IMR-90 (cell line): ENCODE measurements around the gene KRTAP4-3. TPM values are rescaled to one million over a fixed set of nuclear protein-coding genes. Genes with fewer than 3 reads are reported as not detected.

ENCODE experiments used
- ATAC-seq: fragments of 200-7000 bp; cut with Tn5 transposase; 2 replicates; pipeline ENCODE4 v1.9.1; 2020; ENCODE audit warnings: low read depth, mild to moderate bottlenecking, moderate library complexity
- BruUV-seq: library from RNA; stranded (reverse); fragments of 400-500 nt; replicated peaks from 2 replicates; lab custom pipeline; 2021; lab: Mats Ljungman, UMichigan
- CTCF ChIA-PET: fragments of 300-600 bp; formaldehyde crosslinking; extraction: SDS; loops from one replicate; lab custom pipeline; 2021; ENCODE audit warnings: antibody characterized with exemption; lab: Yijun Ruan, JAX
- POLR2A ChIA-PET: fragments of 300-600 bp; sonication (Branson Sonifier 250); formaldehyde crosslinking; loops from one replicate; lab custom pipeline; 2022; ENCODE audit warnings: antibody characterized with exemption; ENCODE audit not compliant: unreplicated experiment; lab: Charles Lee
- DNase-seq: peaks from one replicate; pipeline ENCODE4 v3.0.0; 2013
- H2AFZ ChIP-seq: replicated peaks from 2 replicates; pipeline ENCODE3; 2013; ENCODE audit warnings: low read length, mild to moderate bottlenecking; ENCODE audit not compliant: poor library complexity
- H2AK5ac ChIP-seq: 2 replicates; pipeline ENCODE4 v1.6.1; 2013; ENCODE audit warnings: low read depth, low read length, inconsistent platforms
- H2AK9ac ChIP-seq: replicated peaks from 2 replicates; pipeline ENCODE3; 2013; ENCODE audit warnings: mild to moderate bottlenecking, low read depth, low read length, moderate library complexity; ENCODE audit not compliant: poor library complexity
- H2BK120ac ChIP-seq: 2 replicates; pipeline ENCODE4 v1.6.1; 2013; ENCODE audit warnings: low read depth, low read length, inconsistent platforms
- H2BK15ac ChIP-seq: 3 replicates; pipeline ENCODE4 v1.6.1; 2013; ENCODE audit warnings: low read depth, low read length, inconsistent platforms
- H2BK20ac ChIP-seq: 2 replicates; pipeline ENCODE4 v1.6.1; 2013; ENCODE audit warnings: low read depth, mild to moderate bottlenecking, inconsistent platforms, low read length, moderate library complexity
- H2BK5ac ChIP-seq: 2 replicates; pipeline ENCODE4 v1.6.1; 2013; ENCODE audit warnings: mild to moderate bottlenecking, low read depth, low read length, inconsistent platforms; ENCODE audit not compliant: poor library complexity, severe bottlenecking
- H3K14ac ChIP-seq: replicated peaks from 2 replicates; pipeline ENCODE4 v1.6.1; 2013; ENCODE audit warnings: low read depth, low read length, inconsistent platforms
- H3K18ac ChIP-seq: 2 replicates; pipeline ENCODE4 v1.6.1; 2013; ENCODE audit warnings: low read depth, low read length, control low read depth
- H3K23ac ChIP-seq: 2 replicates; pipeline ENCODE4 v1.6.1; 2013; ENCODE audit warnings: low read depth, low read length, inconsistent platforms
- H3K27ac ChIP-seq: 2 replicates; pipeline ENCODE4 v1.5.1; 2013; ENCODE audit warnings: mild to moderate bottlenecking, control low read depth, low read length; ENCODE audit not compliant: insufficient read depth
- H3K27me3 ChIP-seq: 2 replicates; pipeline ENCODE4 v1.6.1; 2013; ENCODE audit warnings: low read length; ENCODE audit not compliant: control insufficient read depth, insufficient read depth
- H3K36me3 ChIP-seq: 2 replicates; pipeline ENCODE4 v1.6.1; 2013; ENCODE audit warnings: low read length, mixed read lengths; ENCODE audit not compliant: control insufficient read depth, insufficient read depth
- H3K4ac ChIP-seq: 2 replicates; pipeline ENCODE4 v1.6.1; 2013; ENCODE audit warnings: low read depth, low read length, inconsistent platforms
- H3K4me1 ChIP-seq: 2 replicates; pipeline ENCODE4 v1.6.1; 2013; ENCODE audit warnings: low read length, mixed read lengths; ENCODE audit not compliant: control insufficient read depth, insufficient read depth
- H3K4me2 ChIP-seq: 2 replicates; pipeline ENCODE4 v1.6.1; 2013; ENCODE audit warnings: low read depth, mild to moderate bottlenecking, control low read depth, low read length, moderate library complexity
- H3K4me3 ChIP-seq: 2 replicates; pipeline ENCODE4 v1.5.1; 2013; ENCODE audit warnings: low read depth, mild to moderate bottlenecking, control low read depth, low read length, moderate library complexity; ENCODE audit not compliant: insufficient read depth
- H3K56ac ChIP-seq: 2 replicates; pipeline ENCODE4 v1.6.1; 2013; ENCODE audit warnings: low read length, inconsistent platforms; ENCODE audit not compliant: insufficient read depth; ENCODE audit errors: extremely low read depth
- H3K79me1 ChIP-seq, 2 experiments: 2 replicates each; pipeline ENCODE4 v1.6.1; 2013; ENCODE audit warnings: low read length in 2 of 2, inconsistent platforms in 1 of 2, low read depth in 1 of 2
- H3K9ac ChIP-seq: 2 replicates; pipeline ENCODE4 v1.6.1; 2013; ENCODE audit warnings: low read depth, low read length, control low read depth
- H3K9me1 ChIP-seq: 2 replicates; pipeline ENCODE4 v1.6.1; 2013; ENCODE audit warnings: low read length, inconsistent platforms; ENCODE audit not compliant: insufficient read depth
- H3K9me3 ChIP-seq: 2 replicates; pipeline ENCODE4 v1.6.1; 2013; ENCODE audit warnings: low read length; ENCODE audit not compliant: control insufficient read depth, insufficient read depth
- H4K20me1 ChIP-seq: 2 replicates; pipeline ENCODE4 v1.6.1; 2013; ENCODE audit warnings: low read length, inconsistent platforms; ENCODE audit not compliant: insufficient read depth
- H4K5ac ChIP-seq: 2 replicates; pipeline ENCODE4 v1.6.1; 2013; ENCODE audit warnings: mild to moderate bottlenecking, low read depth, low read length, control low read depth
- H4K8ac ChIP-seq, 2 experiments: 2 replicates each; pipeline ENCODE4 v1.6.1; 2013; ENCODE audit warnings: low read depth in 2 of 2, low read length in 2 of 2, control low read depth in 1 of 2, inconsistent platforms in 1 of 2
- H4K91ac ChIP-seq: 2 replicates; pipeline ENCODE4 v1.6.1; 2013; ENCODE audit warnings: low read depth, low read length, inconsistent platforms; ENCODE audit not compliant: insufficient read depth
- BHLHE40 ChIP-seq: fragments of 150-350 bp; IDR thresholded peaks from 2 replicates; pipeline ENCODE4 v1.6.1; 2016; ENCODE audit warnings: mild to moderate bottlenecking, low read depth, low read length
- MAFK ChIP-seq: IDR thresholded peaks from 2 replicates; pipeline ENCODE4 v1.6.1; 2012; ENCODE audit warnings: low read depth, low read length, improper control_type of control experiment
- MAZ ChIP-seq: IDR thresholded peaks from 2 replicates; pipeline ENCODE4 v1.6.1; 2012; ENCODE audit warnings: low read depth, mild to moderate bottlenecking, low read length, improper control_type of control experiment, moderate library complexity, borderline replicate concordance
- MXI1 ChIP-seq: IDR thresholded peaks from 2 replicates; pipeline ENCODE4 v1.6.1; 2012; ENCODE audit warnings: low read depth, mild to moderate bottlenecking, low read length, moderate library complexity, borderline replicate concordance
- POLR2A ChIP-seq: IDR thresholded peaks from 2 replicates; pipeline ENCODE4 v1.6.1; 2012; ENCODE audit warnings: mild to moderate bottlenecking, low read depth, low read length
- RAD21 ChIP-seq: IDR thresholded peaks from 2 replicates; pipeline ENCODE4 v1.6.1; 2012; ENCODE audit warnings: low read length, improper control_type of control experiment
- RFX5 ChIP-seq: IDR thresholded peaks from 2 replicates; pipeline ENCODE4 v1.8.0; 2012; ENCODE audit warnings: low read depth, mild to moderate bottlenecking, low read length, moderate library complexity
- SMC3 ChIP-seq: fragments of 150-350 bp; IDR thresholded peaks from 2 replicates; pipeline ENCODE4 v1.6.1; 2016; ENCODE audit warnings: low read depth, mild to moderate bottlenecking, antibody characterized with exemption, low read length, moderate library complexity
- USF2 ChIP-seq: fragments of 150-350 bp; IDR thresholded peaks from 2 replicates; pipeline ENCODE4 v1.6.1; 2017; ENCODE audit warnings: mild to moderate bottlenecking, antibody characterized with exemption, low read length, low read depth
- WGBS, 2 experiments: methylation state at CpG; one replicate each; pipeline versions ENCODE4 v1.1.5 to v1.1.7; 2013; ENCODE audit warnings: missing lambda C conversion rate in 2 of 2; ENCODE audit not compliant: insufficient read length in 1 of 2; ENCODE audit errors: extremely low coverage in 2 of 2; 5-methylcytosine and 5-hydroxymethylcytosine counted together
- dilution Hi-C: fragments of 300-500 bp; cut with HindIII; formaldehyde crosslinking; loops from one replicate; pipeline ENCODE4 v1.14.3; 2018; ENCODE audit warnings: low sequenced_read_pairs; ENCODE audit not compliant: unreplicated experiment
- in situ Hi-C: fragments of 300-500 bp; cut with MboI; formaldehyde crosslinking; loops from 3 replicates; pipeline ENCODE4 v1.14.3; 2019; ENCODE audit warnings: low sequenced_read_pairs, inconsistent platforms, mixed read lengths
- intact Hi-C: fragments of 100-400 bp; cut with micrococcal nuclease; formaldehyde crosslinking; loops from 2 replicates; pipeline ENCODE4 v1.10.0; 2022
- polyA plus RNA-seq, 3 experiments: library from polyadenylated mRNA; depleted of rRNA; stranded (reverse); fragments of >200 nt; gene quantifications; 2 replicates each; pipeline ENCODE4 v1.2.3, GENCODE V29; 2012; ENCODE audit warnings: low replicate concordance in 1 of 3
- total RNA-seq: library from RNA; depleted of rRNA; stranded (reverse); fragments of >200 nt; gene quantifications from 2 replicates; pipeline ENCODE4 v1.2.3, GENCODE V29; 2012

KRTAP4-3 gene
- total and polyA plus RNA-seq, 2 of the 4 experiments (the other 2 are of a cell fraction) = not detected

- H3K4me2 ChIP-seq = no peak within 1 kb of the TSS
- no peaks in the 10 kb centered on the region for H4K20me1 ChIP-seq
- H4K5ac ChIP-seq = no peak within 1 kb of the TSS
- TF ChIP-seq POLR2A (no peak), BHLHE40 (no peak), MXI1 (no peak), SMC3 (no peak), RAD21 (no peak), USF2 (no peak), MAFK (no peak), MAZ (no peak), RFX5 (no peak)
- no peak within 1 kb of the TSS for H3K18ac ChIP-seq
- no peak within 1 kb of the TSS for H4K8ac ChIP-seq
- no peak within 1 kb of the TSS for H2AK9ac ChIP-seq
- no peaks in the 10 kb centered on the region for H3K9me1 ChIP-seq
- dilution Hi-C loops = no loop called here
- H3K9ac ChIP-seq = no peak within 1 kb of the TSS
- H2BK120ac ChIP-seq = no peak within 1 kb of the TSS
- H3K4me3 ChIP-seq = no peak within 1 kb of the TSS
- H2AK5ac ChIP-seq = no peak within 1 kb of the TSS
- H3K4me1 ChIP-seq = no peaks in the 10 kb centered on the region
- in situ Hi-C loops = no loop called here
- no peak within 1 kb of the TSS for H2BK20ac ChIP-seq
- no TSS peak for BruUV-seq
- ATAC-seq (no peak), DNase-seq (no peak)
- peaks cover 2% of the 10 kb centered on the region for H3K27me3 ChIP-seq
- no peak within 1 kb of the TSS for H3K4ac ChIP-seq
- WGBS, 2 experiments = 38% methylated on average over 2 of the region's 9 CpGs; no CpG with 5 or more reads in 1 of the 2 experiments
- ChIA-PET CTCF (no interaction called here), POLR2A (no interaction called here)
- no peak within 1 kb of the TSS for H3K14ac ChIP-seq
- H3K27ac ChIP-seq = no peak within 1 kb of the TSS
- no peak within 1 kb of the TSS for H4K91ac ChIP-seq
- no peak within 1 kb of the TSS for H2BK5ac ChIP-seq
- H3K79me1 ChIP-seq = no peaks in the 10 kb centered on the region
- no peak within 1 kb of the TSS for H3K56ac ChIP-seq
- no peak within 1 kb of the TSS for H2BK15ac ChIP-seq
- H3K23ac ChIP-seq = no peak within 1 kb of the TSS
- H3K36me3 ChIP-seq = no peaks in the 10 kb centered on the region
- peak within 1 kb of the TSS; percentile 46 for H2AFZ ChIP-seq
- no peaks in the 10 kb centered on the region; the same call in 1 of the 2 replicates for H3K9me3 ChIP-seq
- intact Hi-C loops = no loop called here
These were observed 16.5 kb upstream of the KRTAP4-3 start, which contains the start of gene KRTAP4-1 for GRCh38 chr17:41184480-41184961. Gene KRTAP4-1, minus strand, starts transcription at chr17:41184911. Its CDS starts 57 bp downstream, at chr17:41184854.
